SK-N-SH (cell line): ENCODE results near the gene GLS2.

ENCODE experiments used
- CTCF ChIP-seq: fragments of 200-600 bp; sonication (generic); IDR thresholded peaks from 2 replicates; pipeline ENCODE4 v1.6.1; 2017; ENCODE audit warnings: antibody characterized with exemption, mild to moderate bottlenecking, moderate library complexity
- MXI1 ChIP-seq: IDR thresholded peaks from 2 replicates; pipeline ENCODE4 v1.6.1; 2012; ENCODE audit warnings: mild to moderate bottlenecking, low read depth, low read length, improper control_type of control experiment
- POLR2AphosphoS5 ChIP-seq: IDR thresholded peaks from 2 replicates; pipeline ENCODE4 v1.6.1; 2012; ENCODE audit warnings: low read depth, low read length
- ZBTB33 ChIP-seq: IDR thresholded peaks from 2 replicates; pipeline ENCODE4 v1.4.0; 2012; ENCODE audit warnings: low read depth, borderline replicate concordance

- TF ChIP-seq ZBTB33 (no peak; the same call in 1 of the 2 replicates), CTCF (peak; percentile 45), MXI1 (peak; percentile 99), POLR2AphosphoS5 (peak; percentile 95)
Measured at GRCh38 chr12:56468216-56469006, 19.6 kb downstream of the GLS2 start, which contains the start of gene SPRYD4.
